Epidermal melanocyte (primary cell): Measurements from ENCODE around the gene TMPO.
"Not testable (repeated sequence)": the region's sequence is repeated elsewhere in the genome, so short reads cannot be mapped to it uniquely, and the experiment has no call there.

Experiments used
- DNase-seq: peaks from one replicate; pipeline ENCODE4 v3.0.0; 2011; ENCODE audit warnings: low spot score; ENCODE audit not compliant: insufficient read length

Gene TMPO

DNA sequence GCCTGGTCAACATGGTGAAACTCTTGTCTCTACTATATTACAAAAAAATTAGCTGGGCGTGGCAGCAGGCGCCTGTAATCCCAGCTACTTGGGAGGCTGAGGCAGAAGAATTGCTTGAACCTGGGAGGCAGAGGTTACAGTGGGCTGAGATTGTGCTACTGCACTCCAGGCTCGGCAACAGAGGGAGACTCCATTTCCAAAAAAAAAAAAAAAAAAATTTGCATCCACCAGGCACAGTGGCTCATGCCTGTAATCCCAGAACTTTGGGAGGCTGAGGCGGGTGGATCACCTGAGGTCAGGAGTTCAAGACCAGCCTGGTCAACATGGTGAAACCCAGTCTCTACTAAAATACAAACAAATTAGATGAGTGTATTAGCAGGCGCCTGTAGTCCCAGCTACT is 3.6 kb upstream of the TMPO start:
- not testable (repeated sequence) for DNase-seq

DNA sequence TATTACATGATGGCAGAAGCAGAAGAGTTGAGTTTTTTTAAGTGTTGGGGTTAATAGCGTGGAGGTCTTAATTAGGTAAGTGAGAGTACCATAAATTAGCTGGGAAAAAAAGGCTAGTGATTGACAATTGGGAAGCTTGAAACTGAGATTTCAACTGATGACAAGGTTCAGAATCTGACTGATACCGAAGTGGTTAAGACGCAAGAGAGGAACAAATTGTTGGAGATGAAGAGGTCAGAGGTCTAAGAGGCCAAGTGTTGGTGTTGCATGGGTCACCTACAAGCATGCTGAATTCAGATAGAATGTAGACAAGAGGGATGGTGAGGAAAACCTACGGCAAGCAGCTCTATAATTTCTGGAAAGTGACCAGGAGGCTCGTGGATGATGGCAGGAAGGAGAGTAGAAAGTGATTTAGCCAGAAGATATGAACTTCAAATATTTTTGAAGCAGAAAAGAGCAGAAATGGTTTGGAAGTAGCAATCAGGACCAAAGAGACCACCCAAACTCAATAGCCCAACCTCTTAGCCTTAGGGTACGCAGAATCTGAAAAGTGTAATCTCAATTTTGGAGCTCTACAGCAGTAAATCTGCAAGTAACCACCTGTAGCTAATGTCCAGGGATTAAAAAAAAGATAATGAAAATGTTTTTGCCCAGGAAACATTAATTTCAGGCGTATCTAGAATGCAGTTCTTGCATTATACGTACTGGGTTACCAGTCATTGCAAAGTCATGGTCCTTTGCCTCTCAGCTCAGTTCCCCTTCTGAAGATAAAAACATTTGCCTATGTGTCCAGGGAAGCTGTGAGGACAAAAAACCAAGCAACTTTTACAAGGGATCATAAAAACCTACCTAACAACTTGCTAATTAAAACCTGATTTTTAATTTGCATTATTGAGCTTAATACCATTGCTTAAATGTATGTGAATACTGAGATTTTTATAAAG is 1.7 kb upstream of the TMPO start:
- no peak for DNase-seq

DNA sequence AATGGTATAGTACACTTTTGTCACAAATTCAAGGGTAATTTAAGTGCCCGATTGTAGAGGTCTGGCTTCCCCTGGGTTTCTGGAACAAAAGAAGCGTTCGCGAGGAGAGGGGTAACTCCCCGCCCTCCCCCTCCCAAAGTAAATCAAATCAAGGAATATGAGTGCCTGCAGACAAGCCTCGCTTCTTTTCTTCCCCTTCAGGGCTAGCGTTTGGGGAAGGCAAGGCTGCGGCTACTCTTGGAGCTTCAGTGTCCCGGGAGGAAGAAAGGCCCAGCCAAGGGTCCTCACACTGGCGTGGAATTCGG is 456 bp upstream of the TMPO start:
- no peak for DNase-seq

GRCh38 chr12:98516111-98516873 is 902 bp downstream of the TMPO start:
- peak; percentile 66 for DNase-seq

DNA sequence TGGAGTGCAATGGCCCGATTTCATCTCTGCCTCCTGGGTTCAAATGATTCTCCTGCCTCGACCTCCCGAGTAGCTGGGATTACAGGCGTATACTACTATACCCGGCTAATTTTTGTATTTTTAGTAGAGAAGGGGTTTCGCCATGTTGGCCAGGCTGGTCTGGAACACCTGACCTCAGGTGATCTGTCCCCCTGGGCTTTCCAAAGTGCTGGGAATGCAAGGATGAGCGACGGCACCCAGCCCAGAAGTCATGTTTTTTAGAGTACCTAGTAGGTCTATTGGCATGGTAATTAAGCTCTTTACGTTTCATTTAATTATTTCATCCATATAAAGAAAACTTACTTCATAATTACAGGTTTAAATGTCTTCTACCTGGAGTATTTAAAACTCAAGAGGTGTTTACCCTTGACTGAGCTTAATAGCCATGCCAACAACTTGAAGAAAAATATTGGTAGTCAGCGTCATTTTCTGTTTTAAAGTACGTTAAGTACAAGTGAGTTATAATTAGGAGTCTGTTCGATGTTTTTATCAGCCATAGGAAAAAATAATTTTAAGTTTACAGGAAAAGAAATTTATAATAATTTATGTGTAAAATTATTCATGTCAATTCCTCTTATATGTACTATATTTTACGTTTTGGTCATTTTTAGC is 4.0 kb downstream of the TMPO start:
- no peak for DNase-seq

- DNase-seq = no peak
Observed at GRCh38 chr12:98530068-98530467, 14.7 kb downstream of the TMPO start.

DNA sequence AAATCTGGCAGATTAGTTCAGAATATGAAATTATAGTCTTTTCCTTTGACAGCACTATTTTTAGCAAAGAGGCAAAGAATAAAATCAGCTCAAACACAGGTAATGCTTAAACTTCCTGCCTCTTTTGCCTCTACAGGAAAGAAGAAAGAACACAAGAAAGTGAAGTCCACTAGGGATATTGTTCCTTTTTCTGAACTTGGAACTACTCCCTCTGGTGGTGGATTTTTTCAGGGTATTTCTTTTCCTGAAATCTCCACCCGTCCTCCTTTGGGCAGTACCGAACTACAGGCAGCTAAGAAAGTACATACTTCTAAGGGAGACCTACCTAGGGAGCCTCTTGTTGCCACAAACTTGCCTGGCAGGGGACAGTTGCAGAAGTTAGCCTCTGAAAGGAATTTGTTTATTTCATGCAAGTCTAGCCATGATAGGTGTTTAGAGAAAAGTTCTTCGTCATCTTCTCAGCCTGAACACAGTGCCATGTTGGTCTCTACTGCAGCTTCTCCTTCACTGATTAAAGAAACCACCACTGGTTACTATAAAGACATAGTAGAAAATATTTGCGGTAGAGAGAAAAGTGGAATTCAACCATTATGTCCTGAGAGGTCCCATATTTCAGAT is 17.4 kb downstream of the TMPO start:
- no peak for DNase-seq

DNA sequence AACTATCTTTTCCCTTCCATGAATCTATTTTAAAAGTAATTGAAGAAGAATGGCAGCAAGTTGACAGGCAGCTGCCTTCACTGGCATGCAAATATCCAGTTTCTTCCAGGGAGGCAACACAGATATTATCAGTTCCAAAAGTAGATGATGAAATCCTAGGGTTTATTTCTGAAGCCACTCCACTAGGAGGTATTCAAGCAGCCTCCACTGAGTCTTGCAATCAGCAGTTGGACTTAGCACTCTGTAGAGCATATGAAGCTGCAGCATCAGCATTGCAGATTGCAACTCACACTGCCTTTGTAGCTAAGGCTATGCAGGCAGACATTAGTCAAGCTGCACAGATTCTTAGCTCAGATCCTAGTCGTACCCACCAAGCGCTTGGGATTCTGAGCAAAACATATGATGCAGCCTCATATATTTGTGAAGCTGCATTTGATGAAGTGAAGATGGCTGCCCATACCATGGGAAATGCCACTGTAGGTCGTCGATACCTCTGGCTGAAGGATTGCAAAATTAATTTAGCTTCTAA is 18.4 kb downstream of the TMPO start:
- DNase-seq = no peak

DNA sequence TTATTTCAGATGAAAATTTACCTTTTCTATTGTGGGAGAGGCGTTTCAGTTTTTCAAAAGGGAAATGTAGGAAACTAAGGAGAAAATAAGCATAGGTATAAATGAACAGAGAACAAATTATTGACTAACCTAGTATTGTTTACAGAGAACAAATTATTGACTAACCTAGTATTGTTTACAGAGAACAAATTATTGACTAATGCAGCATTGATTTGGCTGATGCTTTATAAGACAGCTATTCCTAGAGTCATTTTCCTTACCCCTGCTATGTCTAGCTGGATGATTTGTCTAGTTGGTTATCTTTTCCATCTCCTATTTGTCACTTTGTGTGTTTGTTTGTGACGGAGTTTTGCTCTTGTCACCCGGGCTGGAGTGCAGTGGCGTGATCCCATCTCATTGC is 22.6 kb downstream of the TMPO start:
- no peak for DNase-seq

DNA sequence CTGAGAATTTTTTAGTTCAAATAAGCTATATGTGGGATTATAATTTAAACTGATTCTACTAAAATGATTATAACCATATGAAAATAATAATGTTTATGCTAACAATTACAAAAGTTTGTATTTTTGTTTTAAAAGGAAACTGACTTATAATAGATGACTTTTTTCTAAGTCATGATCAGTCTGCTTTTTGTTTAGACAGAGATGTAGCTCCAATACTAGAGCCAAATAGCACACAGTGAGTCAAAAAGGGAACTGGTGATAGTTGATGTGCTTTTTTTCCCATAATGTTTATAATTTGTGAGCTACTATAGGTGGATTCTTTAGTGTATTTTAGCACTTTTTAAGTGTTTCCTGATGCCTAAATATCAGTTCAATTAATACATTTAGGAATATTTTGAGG is 28.3 kb downstream of the TMPO start:
- no peak for DNase-seq

DNA sequence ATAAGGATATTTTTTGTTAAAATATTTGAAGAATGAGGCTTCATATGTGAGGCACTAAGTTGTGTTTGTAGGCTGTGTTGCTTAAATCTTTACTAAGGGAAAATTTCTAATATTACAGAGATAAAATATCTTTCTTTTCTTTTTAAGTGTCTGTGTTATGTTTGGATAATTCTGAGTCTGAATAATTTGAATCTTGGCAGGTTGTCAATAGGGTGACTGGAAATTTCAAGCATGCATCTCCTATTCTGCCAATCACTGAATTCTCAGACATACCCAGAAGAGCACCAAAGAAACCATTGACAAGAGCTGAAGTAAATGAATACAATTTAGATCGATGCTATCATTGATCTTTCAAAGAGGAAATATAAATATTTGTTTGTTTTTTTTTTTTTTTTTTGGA is 29.4 kb downstream of the TMPO start:
- no peak for DNase-seq

DNA sequence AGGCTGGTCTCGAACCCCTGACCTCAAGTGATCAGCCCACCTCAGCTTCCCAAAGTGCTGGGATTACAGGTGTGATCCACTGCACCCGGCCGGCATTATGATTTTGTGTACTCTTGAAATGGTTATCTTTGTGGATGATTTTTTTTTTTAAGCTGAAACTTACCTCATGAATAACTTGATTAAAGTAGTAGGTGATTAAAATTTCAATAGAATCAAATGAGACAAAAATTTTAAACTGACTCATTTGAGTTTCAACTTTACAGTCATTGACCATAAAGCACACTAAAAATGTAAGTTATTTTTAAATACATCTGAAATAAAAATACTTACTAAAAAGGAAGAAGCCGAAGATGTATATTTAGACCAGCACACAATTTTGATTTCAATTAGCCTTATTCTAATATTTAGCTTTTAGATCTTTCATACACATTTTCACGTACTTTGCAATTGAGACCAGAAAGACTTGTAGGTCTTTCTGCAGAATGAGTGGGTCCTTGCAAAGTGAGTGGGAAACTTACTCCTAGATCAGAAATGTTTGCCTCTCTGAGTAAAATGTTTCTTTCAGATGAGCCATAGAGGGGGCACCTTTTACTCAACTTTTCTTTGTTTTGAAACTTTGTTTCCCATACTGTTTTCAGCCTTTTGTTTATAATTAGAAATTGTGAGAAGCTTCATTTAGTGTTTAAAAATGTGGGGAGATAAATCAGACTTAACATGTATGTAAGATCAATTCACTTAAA is 34.2 kb downstream of the TMPO start:
- no peak for DNase-seq

DNA sequence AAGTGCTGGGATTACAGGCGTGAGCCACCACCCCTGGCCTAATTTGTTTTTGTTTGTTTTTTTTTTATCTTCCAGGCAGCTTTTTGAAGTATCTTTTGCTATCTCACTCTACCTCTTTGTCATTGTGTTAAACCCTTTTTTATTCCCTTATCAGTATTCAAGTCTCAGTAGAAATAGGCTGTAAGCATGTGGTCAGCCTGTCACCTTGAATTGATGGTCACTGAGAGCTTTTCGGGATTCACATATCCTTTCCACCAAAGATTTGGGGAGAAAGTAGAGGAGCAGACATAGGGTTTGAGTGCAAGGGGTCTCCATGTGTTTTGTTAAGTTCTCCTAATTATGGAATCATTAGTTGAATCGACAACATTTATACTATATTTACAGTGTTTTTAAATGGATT is 36.4 kb downstream of the TMPO start:
- no peak for DNase-seq

DNA sequence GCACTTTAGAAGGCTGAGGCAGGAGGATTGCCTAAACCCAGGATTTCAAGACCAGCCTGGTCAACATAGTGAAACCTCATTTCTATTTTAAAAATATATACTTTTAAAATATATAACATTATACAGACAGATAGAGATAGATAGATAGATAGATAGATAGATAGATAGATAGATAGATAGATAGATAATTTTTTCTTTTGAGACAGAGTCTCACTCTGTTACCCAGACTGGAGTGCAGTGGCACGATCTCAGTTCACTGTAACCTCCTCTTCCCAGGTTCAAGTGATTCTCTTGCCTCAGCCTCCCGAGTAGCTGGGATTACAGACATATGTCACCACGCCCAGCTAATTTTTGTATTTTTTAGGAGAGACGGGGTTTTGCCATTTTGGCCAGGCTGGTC is 42.7 kb downstream of the TMPO start:
- DNase-seq = not testable (repeated sequence)

DNA sequence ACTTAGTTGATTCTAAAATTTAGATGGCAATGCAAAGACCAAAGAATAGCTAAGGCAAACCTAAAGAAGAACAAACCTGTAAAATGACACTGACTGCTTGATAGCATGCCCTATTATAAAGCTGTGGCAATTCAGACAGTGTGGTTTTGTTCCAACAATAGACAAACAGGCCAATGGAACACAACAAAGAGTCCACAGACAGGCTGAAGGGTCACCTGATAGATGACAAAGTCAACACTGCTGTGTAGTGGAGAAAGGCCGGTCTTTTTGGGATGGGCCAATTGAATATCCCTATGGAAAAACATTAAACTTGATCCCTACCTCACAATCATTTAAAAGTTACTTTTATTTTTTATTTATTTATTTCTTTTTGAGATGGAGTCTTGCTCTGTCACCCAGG is 44.3 kb downstream of the TMPO start:
- no peak for DNase-seq

GRCh38 chr12:98561846-98562245 is 46.5 kb downstream of the TMPO start:
- no peak for DNase-seq

DNA sequence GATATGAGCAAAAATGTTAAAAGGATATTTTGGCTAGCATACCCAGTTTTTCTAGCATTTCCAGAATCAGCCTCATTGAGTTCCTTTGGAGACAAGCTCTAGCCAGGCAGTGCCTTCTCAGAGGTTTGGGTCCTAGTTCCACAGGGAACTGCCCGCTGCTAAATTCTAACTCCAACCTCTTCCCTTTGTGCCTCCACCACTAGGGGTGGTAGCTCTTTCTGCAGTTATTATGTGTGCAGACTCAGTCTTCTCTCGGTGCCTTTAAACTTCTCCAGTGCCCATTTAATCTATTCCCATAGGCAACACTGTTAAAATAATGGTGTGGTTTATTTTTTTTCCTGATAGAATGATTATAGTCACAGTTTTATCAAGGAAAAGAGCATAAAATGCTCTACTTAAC is 56.6 kb downstream of the TMPO start:
- no peak for DNase-seq

- DNase-seq = no peak
Observed at GRCh38 chr12:98574110-98574509, 58.7 kb downstream of the TMPO start.

- DNase-seq = no peak
Observed at GRCh38 chr12:98575013-98575412, 59.6 kb downstream of the TMPO start.

- DNase-seq = not testable (repeated sequence)
Observed at GRCh38 chr12:98576795-98577194, 61.4 kb downstream of the TMPO start.

GRCh38 chr12:98578392-98578791 is 63.0 kb downstream of the TMPO start:
- no peak for DNase-seq
